Vagina (tissue), 2 donors: Measurements from ENCODE around the gene FOXO3.

Experiments used
- CTCF ChIP-seq, 3 experiments: fragments of 450-650 bp in 2 of 3; fragments of 200-600 bp in 1 of 3; sonication (generic) in 1 of 3; IDR thresholded peaks; one replicate each; pipeline ENCODE4 v1.5.1; 2017 to 2019; ENCODE audit warnings: antibody characterized with exemption in 3 of 3, mild to moderate bottlenecking in 2 of 3, moderate library complexity in 2 of 3
- POLR2A ChIP-seq, 2 donors: fragments of 450-650 bp; IDR thresholded peaks; one replicate each; pipeline ENCODE4 v1.6.1; 2017; ENCODE audit warnings: antibody characterized with exemption in 2 of 2, mild to moderate bottlenecking in 2 of 2, moderate library complexity in 2 of 2
- POLR2AphosphoS5 ChIP-seq, 2 donors: sonication (generic); formaldehyde crosslinking; IDR thresholded peaks; one replicate each; pipeline ENCODE4 v1.9.0; 2017; ENCODE audit warnings: antibody characterized with exemption in 2 of 2, mild to moderate bottlenecking in 2 of 2, low read depth in 1 of 2; ENCODE audit not compliant: insufficient read depth in 1 of 2

GRCh38 chr6:108650781-108651180, 90.1 kb downstream of the FOXO3 start:
- no peak for TF ChIP-seq POLR2A (IDR thresholded peaks at IDR 0.05)
- TF ChIP-seq CTCF (IDR thresholded peaks at IDR 0.05) = no peak
- no peak for TF ChIP-seq POLR2AphosphoS5 (IDR thresholded peaks at IDR 0.05; ENCODE audit: insufficient read depth in 1 of 2, low read depth in 1 of 2)
